GM18870 (cell line): Measurements from ENCODE around the gene CTSO.
"Not testable (repeated sequence)": the region's sequence is repeated elsewhere in the genome, so short reads cannot be mapped to it uniquely, and the experiment has no call there.

Source experiments
- ATAC-seq: cut with Tn5 transposase; IDR thresholded peaks from one replicate; pipeline ENCODE4 v1.9.1; 2021; ENCODE audit warnings: moderate library complexity; ENCODE audit not compliant: unreplicated experiment

The CTSO gene

DNA sequence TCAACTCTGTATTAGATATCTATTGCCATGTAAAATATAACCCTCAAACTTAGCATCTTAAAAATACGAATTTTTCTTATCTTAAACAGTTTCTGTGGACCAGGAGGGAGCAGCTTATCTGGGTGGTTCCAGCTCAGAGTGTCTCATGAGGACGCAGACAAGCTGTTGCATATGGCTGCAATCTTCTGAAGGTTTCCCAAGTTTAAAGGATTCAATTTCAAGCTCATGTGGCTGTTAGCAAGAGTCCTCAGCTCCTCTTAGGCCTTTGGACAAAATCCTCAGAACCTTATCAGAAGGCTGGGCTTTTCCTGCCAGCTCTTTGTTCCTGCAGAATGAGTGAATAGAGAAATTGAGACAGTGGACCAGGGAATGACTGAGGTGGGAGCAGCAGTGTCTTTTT is 2.8 kb upstream of the CTSO start:
- ATAC-seq: no peak

GRCh38 chr4:155954939-155955338 is 1.3 kb upstream of the CTSO start:
- no peak for ATAC-seq

GRCh38 chr4:155954118-155954685 is 536 bp upstream of the CTSO start:
- no peak for ATAC-seq

GRCh38 chr4:155952501-155952901 is 1.2 kb downstream of the CTSO start:
- no peak for ATAC-seq

DNA sequence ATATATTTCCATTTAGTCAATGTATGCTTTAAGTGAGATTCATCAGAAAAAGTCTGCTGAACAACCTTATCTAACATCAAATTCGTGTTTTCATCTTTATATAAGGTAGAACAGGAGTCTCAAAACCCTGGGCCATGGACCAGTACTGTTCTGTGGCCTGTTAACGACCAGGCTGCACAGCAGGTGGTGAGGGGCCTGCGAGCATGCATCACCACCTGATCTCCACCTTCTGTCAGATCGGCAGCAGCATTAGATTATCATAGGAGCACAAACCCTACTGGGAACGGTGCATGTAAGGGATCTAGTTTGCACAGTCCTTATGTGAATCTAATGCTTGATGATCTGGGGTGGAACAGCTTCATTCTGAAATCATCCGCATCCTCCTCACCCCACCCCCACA is 3.2 kb downstream of the CTSO start:
- no peak for ATAC-seq

DNA sequence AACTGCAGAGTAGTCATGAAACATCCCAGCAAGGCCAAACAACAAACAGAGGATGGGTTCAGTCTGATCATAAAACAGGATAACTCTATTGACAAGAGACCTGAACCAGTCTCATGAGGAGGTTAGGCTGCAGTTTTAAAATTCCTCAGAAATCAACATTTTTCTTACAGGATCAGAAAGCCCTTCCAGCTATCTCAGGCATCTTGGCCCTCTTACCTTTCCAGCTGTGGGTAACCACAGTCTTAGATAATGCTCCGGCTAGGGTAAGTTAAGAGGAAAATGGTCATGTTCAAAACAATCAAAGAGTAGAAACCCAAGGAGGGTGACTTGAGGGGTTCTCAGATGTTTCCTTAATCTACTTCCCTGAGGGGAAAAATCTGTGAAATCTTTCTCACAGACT is 5.1 kb downstream of the CTSO start:
- ATAC-seq: no peak

GRCh38 chr4:155946486-155946885 is 7.2 kb downstream of the CTSO start:
- no peak for ATAC-seq

DNA sequence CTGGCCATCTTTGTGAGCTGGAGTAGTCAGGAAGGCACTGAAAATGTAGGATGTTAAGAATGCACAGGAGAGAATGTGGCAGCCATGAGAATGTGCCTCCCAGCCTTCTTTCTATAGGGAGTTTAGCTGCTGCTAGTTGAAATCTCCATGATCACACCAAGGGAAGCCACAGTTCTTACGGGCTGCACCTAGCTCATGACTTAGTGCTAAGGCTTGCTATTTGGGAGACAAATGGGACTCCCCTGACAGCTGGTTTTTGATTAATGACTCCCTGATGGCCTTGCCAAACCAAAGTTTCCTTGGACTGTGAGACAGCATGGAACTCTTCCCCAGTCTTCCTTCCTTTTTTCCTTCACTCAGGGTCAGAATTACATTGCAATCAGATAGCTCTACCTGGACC is 9.2 kb downstream of the CTSO start:
- ATAC-seq: no peak

GRCh38 chr4:155943605-155944291 is 9.9 kb downstream of the CTSO start:
- ATAC-seq: no peak

DNA sequence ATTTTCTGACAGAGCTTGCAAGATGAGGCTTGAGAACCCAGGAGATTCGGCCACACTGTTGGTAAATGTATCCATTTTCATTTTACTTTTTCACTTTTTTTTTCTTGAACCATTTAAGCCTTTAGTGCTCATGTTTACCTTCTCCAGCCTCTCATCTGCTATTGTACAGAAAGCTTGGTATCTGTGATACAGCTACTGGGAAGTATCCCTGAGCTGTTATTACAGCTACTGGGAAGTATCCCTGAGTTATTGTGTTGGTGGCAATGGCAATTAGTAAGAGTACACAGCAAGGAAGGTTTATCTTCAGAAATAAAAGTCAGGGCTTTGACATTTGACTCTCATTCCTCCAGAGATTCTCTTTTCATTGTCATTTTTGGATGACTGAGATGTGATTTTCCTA is 11.8 kb downstream of the CTSO start:
- ATAC-seq: no peak

DNA sequence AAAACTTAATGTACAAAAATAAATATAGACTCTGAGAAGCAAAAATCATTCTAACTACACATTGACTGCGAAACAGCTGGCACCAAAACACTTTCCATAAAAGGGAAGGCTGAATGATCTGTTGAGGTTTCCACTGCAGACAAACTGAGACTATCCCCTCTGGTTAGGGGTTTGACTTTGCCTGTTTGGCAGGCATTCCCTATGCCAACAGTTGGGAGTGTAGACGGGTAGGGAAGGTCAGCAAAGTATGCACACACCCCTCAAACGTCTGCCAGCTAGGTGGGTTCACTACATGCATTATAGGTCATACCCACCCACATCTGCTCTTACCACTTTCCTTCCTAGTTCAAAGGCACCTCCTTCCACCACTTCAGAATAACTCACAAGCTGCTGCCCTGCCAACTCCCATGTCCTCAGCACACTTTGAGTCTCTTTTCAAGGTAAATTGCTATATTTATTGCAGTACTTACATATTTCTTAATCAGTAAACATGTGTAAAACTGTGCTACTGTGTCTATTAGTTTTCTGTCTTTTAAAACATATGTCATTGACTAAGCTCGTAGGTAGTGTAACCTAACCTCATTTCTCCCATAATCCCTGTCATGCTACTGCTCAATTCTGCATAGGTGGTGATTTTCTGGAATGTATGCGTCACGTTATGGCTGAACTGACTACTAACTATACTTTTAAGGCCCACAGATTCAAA is 12.4 kb downstream of the CTSO start:
- no peak for ATAC-seq

DNA sequence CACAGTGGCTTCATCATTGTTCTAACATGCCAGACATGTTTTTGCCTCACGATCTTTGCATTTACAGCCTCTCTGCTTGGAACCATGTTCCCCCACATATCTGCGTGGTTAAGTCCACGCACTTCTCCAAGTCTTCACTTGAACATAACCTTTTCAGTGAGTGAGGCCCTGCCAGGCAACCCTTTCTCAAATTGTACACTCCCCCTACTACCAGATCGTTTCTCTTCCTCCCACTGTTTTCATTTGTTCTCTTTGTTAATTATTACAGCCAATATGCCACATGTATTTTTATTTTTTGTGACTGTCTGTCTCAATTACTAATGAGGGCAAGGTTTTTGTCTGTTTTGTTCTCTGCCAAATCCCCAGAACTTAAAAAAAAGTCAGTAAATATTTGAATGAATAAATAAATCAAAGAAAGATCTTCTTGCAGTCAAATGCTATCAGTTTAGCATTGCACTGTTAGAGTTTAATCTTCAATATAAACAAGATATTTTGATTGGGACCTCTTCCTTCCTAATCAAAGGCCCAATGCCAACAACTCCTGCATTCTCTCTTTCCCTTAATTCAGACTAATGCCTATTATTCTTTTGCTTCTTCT is 18.2 kb downstream of the CTSO start:
- no peak for ATAC-seq

GRCh38 chr4:155934634-155935033 is 19.0 kb downstream of the CTSO start:
- ATAC-seq: not testable (repeated sequence)

GRCh38 chr4:155931634-155932033 is 22.0 kb downstream of the CTSO start:
- ATAC-seq: no peak

GRCh38 chr4:155930330-155930729 is 23.3 kb downstream of the CTSO start:
- no peak for ATAC-seq

- ATAC-seq: peak; percentile 65
These were observed 23.8 kb downstream of the CTSO start for GRCh38 chr4:155929833-155930232.

- no peak for ATAC-seq
These were observed 29.0 kb downstream of the CTSO start for GRCh38 chr4:155924637-155925036.

GRCh38 chr4:155921597-155921996 is 32.1 kb downstream of the CTSO start:
- no peak for ATAC-seq

- no peak for ATAC-seq
These were observed 38.9 kb downstream of the CTSO start for GRCh38 chr4:155914782-155915181.

GRCh38 chr4:155911905-155912304 is 41.8 kb downstream of the CTSO start:
- ATAC-seq: no peak

GRCh38 chr4:155909615-155910226 is 43.9 kb downstream of the CTSO start:
- no peak for ATAC-seq
